Mucosa of stomach (tissue), 1 donor: ENCODE measurements around the gene SLC2A11.
A peak's percentile ranks its signal among the peaks of the same experiment; 100 is the strongest.

Experiments used
- H3K27me3 ChIP-seq: one replicate; pipeline ENCODE4 v1.7.0; 2013; ENCODE audit warnings: mild to moderate bottlenecking, low read length; ENCODE audit not compliant: control insufficient read depth, insufficient read depth
- H3K36me3 ChIP-seq: one replicate; pipeline ENCODE4 v1.7.0; 2013; ENCODE audit warnings: low read length; ENCODE audit not compliant: control insufficient read depth, insufficient read depth
- H3K4me1 ChIP-seq: one replicate; pipeline ENCODE4 v1.7.0; 2013; ENCODE audit warnings: mild to moderate bottlenecking, low read length; ENCODE audit not compliant: control insufficient read depth, insufficient read depth
- H3K4me3 ChIP-seq: one replicate; pipeline ENCODE4 v1.7.0; 2013; ENCODE audit warnings: low read length
- H3K9ac ChIP-seq: one replicate; pipeline ENCODE4 v1.7.0; 2013; ENCODE audit warnings: mild to moderate bottlenecking, low read length, moderate library complexity
- H3K9me3 ChIP-seq: one replicate; pipeline ENCODE4 v1.7.0; 2013; ENCODE audit warnings: mild to moderate bottlenecking, low read length, moderate library complexity; ENCODE audit not compliant: control insufficient read depth
- donor health status: Pancreatic carcinoma.

Gene SLC2A11

GRCh38 chr22:23834406-23834792, 23.3 kb upstream of the SLC2A11 start:
- Histone ChIP-seq H3K4me1 (peaks cover 23% of the 10 kb centered on the region), H3K9ac (no peak overlapping the region), H3K36me3 (no peaks in the 10 kb centered on the region), H3K27me3 (no peaks in the 10 kb centered on the region), H3K9me3 (no peaks in the 10 kb centered on the region), H3K4me3 (no peak overlapping the region)

- Histone ChIP-seq H3K4me1 (peaks cover 23% of the 10 kb centered on the region), H3K4me3 (no peak overlapping the region), H3K27me3 (no peaks in the 10 kb centered on the region), H3K9ac (no peak overlapping the region), H3K36me3 (no peaks in the 10 kb centered on the region), H3K9me3 (no peaks in the 10 kb centered on the region)
These were observed 22.7 kb upstream of the SLC2A11 start for GRCh38 chr22:23834793-23835483.

GRCh38 chr22:23835484-23836144, 22.1 kb upstream of the SLC2A11 start:
- H3K4me1 ChIP-seq: peaks cover 23% of the 10 kb centered on the region

GRCh38 chr22:23836281-23836680, 21.4 kb upstream of the SLC2A11 start:
- Histone ChIP-seq H3K4me1 (peaks cover 23% of the 10 kb centered on the region), H3K27me3 (no peaks in the 10 kb centered on the region), H3K9me3 (no peaks in the 10 kb centered on the region), H3K9ac (no peak overlapping the region), H3K4me3 (no peak overlapping the region), H3K36me3 (no peaks in the 10 kb centered on the region)

More at GRCh38 chr22:23835484-23836144, 22.1 kb upstream of the SLC2A11 start:
- Histone ChIP-seq H3K36me3 (no peaks in the 10 kb centered on the region), H3K27me3 (no peaks in the 10 kb centered on the region), H3K4me3 (no peak overlapping the region), H3K9me3 (no peaks in the 10 kb centered on the region), H3K9ac (no peak overlapping the region)

GRCh38 chr22:23836692-23837495, 20.8 kb upstream of the SLC2A11 start:
- no peaks in the 10 kb centered on the region for H3K36me3 ChIP-seq
- no peaks in the 10 kb centered on the region for H3K9me3 ChIP-seq
- no peak overlapping the region for H3K4me3 ChIP-seq
- peaks cover 23% of the 10 kb centered on the region for H3K4me1 ChIP-seq
- no peaks in the 10 kb centered on the region for H3K27me3 ChIP-seq
- no peak overlapping the region for H3K9ac ChIP-seq

GRCh38 chr22:23837496-23837859, 20.2 kb upstream of the SLC2A11 start:
- H3K9me3 ChIP-seq: no peaks in the 10 kb centered on the region
- H3K36me3 ChIP-seq: no peaks in the 10 kb centered on the region
- no peaks in the 10 kb centered on the region for H3K27me3 ChIP-seq
- H3K4me3 ChIP-seq: no peak overlapping the region
- no peak overlapping the region for H3K9ac ChIP-seq
- peaks cover 23% of the 10 kb centered on the region for H3K4me1 ChIP-seq

- no peaks in the 10 kb centered on the region for H3K9me3 ChIP-seq
- peak overlapping the region; percentile 17 for H3K9ac ChIP-seq
- no peaks in the 10 kb centered on the region for H3K27me3 ChIP-seq
- H3K36me3 ChIP-seq: no peaks in the 10 kb centered on the region
- peaks cover 23% of the 10 kb centered on the region for H3K4me1 ChIP-seq
- H3K4me3 ChIP-seq: no peak overlapping the region
These were observed 19.6 kb upstream of the SLC2A11 start for GRCh38 chr22:23837911-23838680.

GRCh38 chr22:23838681-23839468, 18.8 kb upstream of the SLC2A11 start, which contains the start of gene DERL3:
Gene DERL3, minus strand, starts transcription at chr22:23839006. Its CDS starts 19 bp downstream, at chr22:23838987.
- Histone ChIP-seq H3K9ac (peak within 1 kb of the TSS; percentile 39), H3K36me3 (no peaks in the 10 kb centered on the region)

GRCh38 chr22:23840026-23840425, 17.6 kb upstream of the SLC2A11 start:
- H3K9ac ChIP-seq: no peak overlapping the region
- H3K27me3 ChIP-seq: no peaks in the 10 kb centered on the region
- no peaks in the 10 kb centered on the region for H3K36me3 ChIP-seq
- H3K9me3 ChIP-seq: no peaks in the 10 kb centered on the region
- peaks cover 28% of the 10 kb centered on the region for H3K4me1 ChIP-seq
- no peak overlapping the region for H3K4me3 ChIP-seq

More at GRCh38 chr22:23838681-23839468, 18.8 kb upstream of the SLC2A11 start, which contains the start of gene DERL3:
- H3K4me1 ChIP-seq: peaks cover 23% of the 10 kb centered on the region
- no peaks in the 10 kb centered on the region for H3K27me3 ChIP-seq
- peak within 1 kb of the TSS; percentile 67 for H3K4me3 ChIP-seq
- H3K9me3 ChIP-seq: no peaks in the 10 kb centered on the region

- Histone ChIP-seq H3K36me3 (no peaks in the 10 kb centered on the region), H3K27me3 (no peaks in the 10 kb centered on the region), H3K4me1 (peaks cover 30% of the 10 kb centered on the region), H3K9ac (no peak overlapping the region), H3K4me3 (no peak overlapping the region), H3K9me3 (no peaks in the 10 kb centered on the region)
These were observed 16.4 kb upstream of the SLC2A11 start for GRCh38 chr22:23841292-23841691.
